ENCODE measurements around the gene CRCP.

CRCP gene

GRCh38 chr7:66082886-66083415, 31.7 kb upstream of the CRCP start:
- no peak overlapping the region for H3K27ac ChIP-seq (ENCODE audit: poor library complexity, severe bottlenecking)
- no peaks in the 10 kb centered on the region for H3K4me1 ChIP-seq (ENCODE audit: insufficient read depth, poor library complexity, severe bottlenecking)
- no peaks in the 10 kb centered on the region for H3K9me3 ChIP-seq (ENCODE audit: severe bottlenecking)
- ATAC-seq (ENCODE audit: low read depth) (no peak), DNase-seq (ENCODE audit: low spot score) (no peak)
- H3K36me3 ChIP-seq (ENCODE audit: low read depth): peaks cover 23% of the 10 kb centered on the region
- H3K4me3 ChIP-seq (ENCODE audit: severe bottlenecking): no peak overlapping the region
- TF ChIP-seq CTCF (IDR thresholded peaks at IDR 0.05; ENCODE audit: poor library complexity, severe bottlenecking): no peak
- H3K27me3 ChIP-seq (ENCODE audit: insufficient read depth, poor library complexity, severe bottlenecking): no peaks in the 10 kb centered on the region

- peaks cover 23% of the 10 kb centered on the region for H3K36me3 ChIP-seq (ENCODE audit: low read depth)
- no peak overlapping the region for H3K4me3 ChIP-seq (ENCODE audit: severe bottlenecking)
- H3K9me3 ChIP-seq (ENCODE audit: severe bottlenecking): no peaks in the 10 kb centered on the region
- TF ChIP-seq CTCF (IDR thresholded peaks at IDR 0.05; ENCODE audit: poor library complexity, severe bottlenecking): no peak
- H3K27me3 ChIP-seq (ENCODE audit: insufficient read depth, poor library complexity, severe bottlenecking): no peaks in the 10 kb centered on the region
- H3K4me1 ChIP-seq (ENCODE audit: insufficient read depth, poor library complexity, severe bottlenecking): no peaks in the 10 kb centered on the region
- no peak for DNase-seq (ENCODE audit: low spot score)
- no peak overlapping the region for H3K27ac ChIP-seq (ENCODE audit: poor library complexity, severe bottlenecking)
- ATAC-seq (ENCODE audit: low read depth): no peak
These were observed 31.0 kb upstream of the CRCP start for GRCh38 chr7:66083677-66084076.

- DNase-seq (ENCODE audit: low spot score) (no peak), ATAC-seq (ENCODE audit: low read depth) (0 out of 3 replicates have a peak, but pooled peaks have one; percentile 14)
- no peak for TF ChIP-seq CTCF (IDR thresholded peaks at IDR 0.05; ENCODE audit: poor library complexity, severe bottlenecking)
- no peaks in the 10 kb centered on the region for H3K4me1 ChIP-seq (ENCODE audit: insufficient read depth, poor library complexity, severe bottlenecking)
- peaks cover 9% of the 10 kb centered on the region for H3K36me3 ChIP-seq (ENCODE audit: low read depth)
- no peak overlapping the region for H3K4me3 ChIP-seq (ENCODE audit: severe bottlenecking)
- no peak overlapping the region for H3K27ac ChIP-seq (ENCODE audit: poor library complexity, severe bottlenecking)
- H3K27me3 ChIP-seq (ENCODE audit: insufficient read depth, poor library complexity, severe bottlenecking): no peaks in the 10 kb centered on the region
- H3K9me3 ChIP-seq (ENCODE audit: severe bottlenecking): no peaks in the 10 kb centered on the region
These were observed 25.5 kb upstream of the CRCP start for GRCh38 chr7:66088861-66089838.

- H3K9me3 ChIP-seq (ENCODE audit: severe bottlenecking): no peaks in the 10 kb centered on the region
- ATAC-seq (ENCODE audit: low read depth) (no peak), DNase-seq (ENCODE audit: low spot score) (no peak)
- no peak overlapping the region for H3K4me3 ChIP-seq (ENCODE audit: severe bottlenecking)
- H3K27ac ChIP-seq (ENCODE audit: poor library complexity, severe bottlenecking): no peak overlapping the region
- no peak for TF ChIP-seq CTCF (IDR thresholded peaks at IDR 0.05; ENCODE audit: poor library complexity, severe bottlenecking)
- H3K4me1 ChIP-seq (ENCODE audit: insufficient read depth, poor library complexity, severe bottlenecking): no peaks in the 10 kb centered on the region
- H3K27me3 ChIP-seq (ENCODE audit: insufficient read depth, poor library complexity, severe bottlenecking): no peaks in the 10 kb centered on the region
- H3K36me3 ChIP-seq (ENCODE audit: low read depth): no peaks in the 10 kb centered on the region
These were observed 22.0 kb upstream of the CRCP start for GRCh38 chr7:66092654-66093053.

GRCh38 chr7:66095010-66095409, 19.6 kb upstream of the CRCP start:
- Histone ChIP-seq H3K4me3 (ENCODE audit: severe bottlenecking) (no peak overlapping the region), H3K36me3 (ENCODE audit: low read depth) (no peaks in the 10 kb centered on the region), H3K27ac (ENCODE audit: poor library complexity, severe bottlenecking) (no peak overlapping the region), H3K9me3 (ENCODE audit: severe bottlenecking) (no peaks in the 10 kb centered on the region), H3K27me3 (ENCODE audit: insufficient read depth, poor library complexity, severe bottlenecking) (no peaks in the 10 kb centered on the region), H3K4me1 (ENCODE audit: insufficient read depth, poor library complexity, severe bottlenecking) (no peaks in the 10 kb centered on the region)
- TF ChIP-seq CTCF (IDR thresholded peaks at IDR 0.05; ENCODE audit: poor library complexity, severe bottlenecking): no peak
- DNase-seq (ENCODE audit: low spot score): no peak
- no peak for ATAC-seq (ENCODE audit: low read depth)
